PC-9 (cell line): ENCODE results near the gene PRR29.

Experiments used
- EZH2 ChIP-seq: fragments of 200-600 bp; sonication (generic); IDR thresholded peaks from 2 replicates; pipeline ENCODE4 v1.8.0; 2017; ENCODE audit warnings: antibody characterized with exemption, low read depth
- TF ChIP-seq, protein P1 (sequence below): fragments of 200-600 bp; sonication (generic); conservative IDR thresholded peaks from 2 replicates; pipeline ENCODE4 v1.6.1; 2017; ENCODE audit warnings: mixed run types, antibody characterized with exemption, mild to moderate bottlenecking, moderate library complexity

DNA sequence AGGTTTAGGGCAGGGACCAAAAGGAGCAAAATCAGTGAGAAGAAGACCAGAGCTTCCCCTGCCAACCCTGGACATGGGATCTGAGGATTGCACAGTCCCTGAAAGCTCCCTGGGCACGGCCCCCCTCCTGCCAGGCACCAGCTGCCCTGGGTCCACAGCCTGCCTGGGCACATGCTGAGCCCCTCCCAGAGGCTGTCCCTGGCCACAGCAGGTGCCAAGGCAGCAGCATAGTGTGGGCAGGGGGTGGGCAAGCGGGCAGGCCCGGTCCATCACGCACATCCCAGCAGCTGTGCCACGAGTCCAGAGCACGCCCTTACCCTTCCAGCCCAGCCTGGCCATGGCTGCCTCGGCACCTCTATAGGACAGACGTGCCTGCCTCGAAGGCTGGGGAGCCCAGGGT is 38.1 kb upstream of the PRR29 start:
- TF ChIP-seq, protein P1, sequence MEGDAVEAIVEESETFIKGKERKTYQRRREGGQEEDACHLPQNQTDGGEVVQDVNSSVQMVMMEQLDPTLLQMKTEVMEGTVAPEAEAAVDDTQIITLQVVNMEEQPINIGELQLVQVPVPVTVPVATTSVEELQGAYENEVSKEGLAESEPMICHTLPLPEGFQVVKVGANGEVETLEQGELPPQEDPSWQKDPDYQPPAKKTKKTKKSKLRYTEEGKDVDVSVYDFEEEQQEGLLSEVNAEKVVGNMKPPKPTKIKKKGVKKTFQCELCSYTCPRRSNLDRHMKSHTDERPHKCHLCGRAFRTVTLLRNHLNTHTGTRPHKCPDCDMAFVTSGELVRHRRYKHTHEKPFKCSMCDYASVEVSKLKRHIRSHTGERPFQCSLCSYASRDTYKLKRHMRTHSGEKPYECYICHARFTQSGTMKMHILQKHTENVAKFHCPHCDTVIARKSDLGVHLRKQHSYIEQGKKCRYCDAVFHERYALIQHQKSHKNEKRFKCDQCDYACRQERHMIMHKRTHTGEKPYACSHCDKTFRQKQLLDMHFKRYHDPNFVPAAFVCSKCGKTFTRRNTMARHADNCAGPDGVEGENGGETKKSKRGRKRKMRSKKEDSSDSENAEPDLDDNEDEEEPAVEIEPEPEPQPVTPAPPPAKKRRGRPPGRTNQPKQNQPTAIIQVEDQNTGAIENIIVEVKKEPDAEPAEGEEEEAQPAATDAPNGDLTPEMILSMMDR = no peak
- TF ChIP-seq EZH2 = no peak
